Measurements from ENCODE around the gene RABEP2.

GRCh38 chr16:28898942-28899341, 26.1 kb downstream of the RABEP2 start:
- TF ChIP-seq NFRKB (IDR thresholded peaks at IDR 0.05) (no peak), FOXM1 (IDR thresholded peaks at IDR 0.05; ENCODE audit: borderline replicate concordance) (no peak), SP1 (IDR thresholded peaks at IDR 0.05) (no peak), HDGF (IDR thresholded peaks at IDR 0.05; ENCODE audit: borderline replicate concordance) (no peak)
